GM23338 (cell line): ENCODE data around the gene GAN. TPM values are rescaled to one million over a fixed set of nuclear protein-coding genes. Genes with fewer than 3 reads are reported as not detected.

Experiments
- ATAC-seq: fragments of 200-7000 bp; cut with Tn5 transposase; 3 replicates; pipeline ENCODE4 v1.9.1; 2020
- DNase-seq: peaks from one replicate; pipeline ENCODE4 v3.0.0-alpha.2; 2015; ENCODE audit warnings: low spot score
- H2AFZ ChIP-seq: fragments of 200-600 bp; sonication (generic); 2 replicates; pipeline ENCODE4 v1.8.0; 2016; ENCODE audit warnings: antibody characterized with exemption, mild to moderate bottlenecking, moderate library complexity
- H3F3A ChIP-seq: fragments of 200-600 bp; sonication (generic); replicated peaks from 2 replicates; pipeline ENCODE4 v1.8.0; 2017; ENCODE audit warnings: antibody characterized with exemption, mixed run types, low read depth
- H3K27ac ChIP-seq: fragments of 200-600 bp; sonication (generic); 2 replicates; pipeline ENCODE4 v1.6.1; 2016; ENCODE audit warnings: low read depth
- H3K27me3 ChIP-seq: fragments of 200-600 bp; sonication (generic); 2 replicates; pipeline ENCODE4 v1.8.0; 2016; ENCODE audit warnings: mild to moderate bottlenecking, mixed run types, moderate library complexity; ENCODE audit not compliant: insufficient read depth
- H3K36me3 ChIP-seq: fragments of 200-600 bp; sonication (generic); 2 replicates; pipeline ENCODE4 v1.8.0; 2016; ENCODE audit warnings: mild to moderate bottlenecking; ENCODE audit not compliant: insufficient read depth
- H3K4me1 ChIP-seq: fragments of 200-600 bp; sonication (generic); 2 replicates; pipeline ENCODE4 v1.8.0; 2016; ENCODE audit warnings: mild to moderate bottlenecking, moderate library complexity; ENCODE audit not compliant: insufficient read depth
- H3K4me2 ChIP-seq: fragments of 200-600 bp; sonication (generic); 2 replicates; pipeline ENCODE4 v1.7.1; 2017; ENCODE audit warnings: mixed run types
- H3K4me3 ChIP-seq: fragments of 200-600 bp; sonication (generic); 2 replicates; pipeline ENCODE4 v1.6.1; 2016; ENCODE audit warnings: mixed run types
- H3K79me2 ChIP-seq: fragments of 200-600 bp; sonication (generic); replicated peaks from 2 replicates; pipeline ENCODE4 v1.8.0; 2017; ENCODE audit warnings: mild to moderate bottlenecking; ENCODE audit not compliant: insufficient read depth
- H3K9me2 ChIP-seq: fragments of 200-600 bp; sonication (generic); 2 replicates; pipeline ENCODE4 v1.8.0; 2017; ENCODE audit not compliant: insufficient read depth
- H4K20me1 ChIP-seq: fragments of 200-600 bp; sonication (generic); replicated peaks from 2 replicates; pipeline ENCODE4 v1.8.0; 2017; ENCODE audit warnings: mild to moderate bottlenecking; ENCODE audit not compliant: insufficient read depth
- H3K27ac Mint-ChIP-seq: 2 replicates; pipeline ENCODE4 v1.8.0; 2020; ENCODE audit warnings: inconsistent platforms, mild to moderate bottlenecking, moderate library complexity, mixed read lengths
- H3K27me3 Mint-ChIP-seq: 3 replicates; pipeline ENCODE4 v1.8.0; 2022; ENCODE audit warnings: low read depth, mild to moderate bottlenecking, moderate library complexity, mixed read lengths, inconsistent platforms; ENCODE audit not compliant: insufficient read depth, poor library complexity
- H3K36me3 Mint-ChIP-seq: 3 replicates; pipeline ENCODE4 v1.8.0; 2021; ENCODE audit warnings: low read depth, mild to moderate bottlenecking, inconsistent platforms, moderate library complexity, mixed read lengths
- H3K4me1 Mint-ChIP-seq: 3 replicates; pipeline ENCODE4 v1.8.0; 2020; ENCODE audit warnings: mild to moderate bottlenecking, inconsistent platforms, mixed read lengths
- H3K4me3 Mint-ChIP-seq: 3 replicates; pipeline ENCODE4 v1.8.0; 2021; ENCODE audit warnings: moderate library complexity, mild to moderate bottlenecking, inconsistent platforms, mixed read lengths
- H3K9me3 Mint-ChIP-seq: 3 replicates; pipeline ENCODE4 v1.8.0; 2020; ENCODE audit warnings: moderate library complexity, mild to moderate bottlenecking, inconsistent platforms, mixed read lengths
- CREB1 ChIP-seq: fragments of 250-450 bp; sonication (Bioruptor Pico); IDR thresholded peaks from 2 replicates; pipeline ENCODE4 v1.5.0; 2020; ENCODE audit warnings: low read depth, mild to moderate bottlenecking, moderate library complexity
- CTCF ChIP-seq, 2 experiments: fragments of 200-600 bp in 1 of 2; sonication (generic) in 1 of 2; conservative IDR thresholded peaks; 2 replicates each; pipeline versions ENCODE4 v1.5.1 to v1.6.1; 2016 to 2017; ENCODE audit warnings: antibody characterized with exemption in 2 of 2, low read depth in 2 of 2, mild to moderate bottlenecking in 2 of 2, moderate library complexity in 1 of 2
- ETS1 ChIP-seq: IDR thresholded peaks from 2 replicates; pipeline ENCODE4 v1.6.1; 2016; ENCODE audit warnings: antibody characterized with exemption
- EZH2 ChIP-seq: fragments of 200-600 bp; sonication (generic); IDR thresholded peaks from one replicate; pipeline ENCODE4 v1.8.0; 2017; ENCODE audit warnings: antibody characterized with exemption, mild to moderate bottlenecking, low read depth; ENCODE audit not compliant: unreplicated experiment
- EZH2phosphoT487 ChIP-seq: fragments of 200-600 bp; sonication (generic); IDR thresholded peaks from one replicate; pipeline ENCODE4 v1.8.1; 2018; ENCODE audit warnings: antibody characterized with exemption; ENCODE audit not compliant: unreplicated experiment
- JUNB ChIP-seq: IDR thresholded peaks from one replicate; pipeline ENCODE4 v1.6.1; 2016; ENCODE audit warnings: antibody characterized with exemption; ENCODE audit not compliant: unreplicated experiment
- NANOG ChIP-seq: IDR thresholded peaks from 2 replicates; pipeline ENCODE4 v1.6.1; 2016; ENCODE audit warnings: antibody characterized with exemption, borderline replicate concordance
- POLR2AphosphoS5 ChIP-seq: IDR thresholded peaks from 2 replicates; pipeline ENCODE4 v1.6.1; 2016; ENCODE audit warnings: antibody characterized with exemption, low read depth
- STAT1 ChIP-seq: IDR thresholded peaks from one replicate; pipeline ENCODE4 v1.6.1; 2016; ENCODE audit warnings: antibody characterized with exemption; ENCODE audit not compliant: unreplicated experiment
- ZNF331 ChIP-seq: fragments of 250-450 bp; sonication (Bioruptor Pico); IDR thresholded peaks from 2 replicates; pipeline ENCODE4 v1.5.0; 2020; ENCODE audit warnings: low read depth, mild to moderate bottlenecking, moderate library complexity
- polyA plus RNA-seq: library from polyadenylated mRNA; unstranded; fragments of >200 nt; fragmentation: Nextera tagmentation; extraction: Ambion mirVana; gene quantifications from 2 replicates; pipeline ENCODE4 v1.2.1, GENCODE V29; 2016
- total RNA-seq: library from RNA; depleted of rRNA; stranded (reverse); fragments of >200 nt; shearing (Covaris generic); gene quantifications from 2 replicates; pipeline ENCODE4 v1.2.3, GENCODE V29; 2014

Gene GAN
- total and polyA plus RNA-seq, 2 experiments from 2014 or later: 8.1 to 28.5 TPM

- H3K4me2 ChIP-seq: peak overlapping the region; percentile 98
- H2AFZ ChIP-seq: no peak overlapping the region
- peak; percentile 7 for ATAC-seq
- Mint-ChIP-seq H3K4me1 (peaks cover 45% of the 10 kb centered on the region), H3K9me3 (no peaks in the 10 kb centered on the region; the same call in 2 of the 3 replicates), H3K36me3 (peaks cover 14% of the 10 kb centered on the region), H3K4me3 (peak overlapping the region; percentile 91), H3K27me3 (peaks cover 15% of the 10 kb centered on the region), H3K27ac (no peak overlapping the region)
- H3K4me3 ChIP-seq: peak overlapping the region; percentile 80
- no peaks in the 10 kb centered on the region for H3K36me3 ChIP-seq
- H3F3A ChIP-seq: no peaks in the 10 kb centered on the region
- H3K4me1 ChIP-seq: peaks cover 25% of the 10 kb centered on the region
- DNase-seq: peak; percentile 33
- no peaks in the 10 kb centered on the region for H3K9me2 ChIP-seq
- TF ChIP-seq EZH2phosphoT487: no peak
- TF ChIP-seq JUNB: no peak
- TF ChIP-seq CREB1 (CRISPR knock-in tag): no peak
- TF ChIP-seq EZH2: no peak
- TF ChIP-seq POLR2AphosphoS5: no peak
- TF ChIP-seq ETS1: no peak
- no peak for TF ChIP-seq NANOG
- H3K79me2 ChIP-seq: peaks cover 82% of the 10 kb centered on the region
- H3K27ac ChIP-seq: no peak overlapping the region
- peaks cover 53% of the 10 kb centered on the region for H4K20me1 ChIP-seq
- peaks cover 5% of the 10 kb centered on the region; the same call in 1 of the 2 replicates for H3K27me3 ChIP-seq
Measured at GRCh38 chr16:81315271-81316175, 761 bp downstream of the GAN start.

GRCh38 chr16:81316176-81316496 is 1.4 kb downstream of the GAN start:
- Histone ChIP-seq H3K4me2 (peak overlapping the region; percentile 98), H2AFZ (no peak overlapping the region), H3K36me3 (no peaks in the 10 kb centered on the region), H4K20me1 (peaks cover 49% of the 10 kb centered on the region), H3K79me2 (peaks cover 82% of the 10 kb centered on the region), H3K27me3 (peaks cover 5% of the 10 kb centered on the region; the same call in 1 of the 2 replicates), H3K9me2 (no peaks in the 10 kb centered on the region), H3K4me1 (peaks cover 22% of the 10 kb centered on the region), H3F3A (no peaks in the 10 kb centered on the region), H3K27ac (no peak overlapping the region), H3K4me3 (peak overlapping the region; percentile 80)
- Mint-ChIP-seq H3K27me3 (peaks cover 15% of the 10 kb centered on the region), H3K9me3 (no peaks in the 10 kb centered on the region; the same call in 2 of the 3 replicates), H3K27ac (no peak overlapping the region), H3K4me3 (peak overlapping the region; percentile 86), H3K4me1 (peaks cover 44% of the 10 kb centered on the region), H3K36me3 (peaks cover 14% of the 10 kb centered on the region)
- ATAC-seq (no peak), DNase-seq (no peak)
- TF ChIP-seq CREB1 (CRISPR knock-in tag) (no peak), ETS1 (no peak), EZH2 (no peak), JUNB (no peak), STAT1 (no peak), CTCF (conservative IDR thresholded peaks at IDR 0.05; ENCODE audit: low read depth in 2 of 2) (no peak), ZNF331 (CRISPR knock-in tag) (no peak), NANOG (no peak)
